Measurements from ENCODE around the gene GSTO2.

Gene GSTO2

GRCh38 chr10:104350127-104350635 is 81.2 kb downstream of the GSTO2 start:
- TF ChIP-seq CTCF (IDR thresholded peaks at IDR 0.05; ENCODE audit: low read depth, low read length, poor library complexity, severe bottlenecking) = peak; percentile 68
- TF ChIP-seq EZH2phosphoT487 (IDR thresholded peaks at IDR 0.05; ENCODE audit: borderline replicate concordance, low read length) = no peak
- peaks cover 26% of the 10 kb centered on the region for H3K27me3 ChIP-seq (ENCODE audit: control insufficient read depth, low read length)
- peak overlapping the region; percentile 65 for H3K4me2 ChIP-seq (ENCODE audit: low read length)
- H3K27ac ChIP-seq (ENCODE audit: low read depth, low read length) = peak overlapping the region; percentile 7; the same call in 1 of the 2 replicates
- H3K9me2 ChIP-seq (replicated peaks; ENCODE audit: control insufficient read depth, low read length) = no peaks in the 10 kb centered on the region
- peaks cover 54% of the 10 kb centered on the region for H3K4me1 ChIP-seq (ENCODE audit: control insufficient read depth, low read length)
- no peaks in the 10 kb centered on the region for H4K20me1 ChIP-seq (ENCODE audit: control insufficient read depth, insufficient read depth, low read depth, low read length)
- no peaks in the 10 kb centered on the region for H3K36me3 ChIP-seq (ENCODE audit: control insufficient read depth, low read length)
- no peaks in the 10 kb centered on the region for H3K79me2 ChIP-seq (ENCODE audit: control insufficient read depth, low read length)
- H3K9me3 ChIP-seq (ENCODE audit: control insufficient read depth, insufficient read depth, low read length) = no peaks in the 10 kb centered on the region
- peak overlapping the region; percentile 59 for H3K4me3 ChIP-seq (ENCODE audit: low read length)
- peaks cover 3% of the 10 kb centered on the region; the same call in 1 of the 2 replicates for H3F3A ChIP-seq (ENCODE audit: control insufficient read depth, insufficient read depth)

- H4K20me1 ChIP-seq (ENCODE audit: control insufficient read depth, insufficient read depth, low read depth, low read length) = no peaks in the 10 kb centered on the region
- no peaks in the 10 kb centered on the region for H3K36me3 ChIP-seq (ENCODE audit: control insufficient read depth, low read length)
- no peak for TF ChIP-seq CTCF (IDR thresholded peaks at IDR 0.05; ENCODE audit: low read depth, low read length, poor library complexity, severe bottlenecking)
- no peak for TF ChIP-seq EZH2phosphoT487 (IDR thresholded peaks at IDR 0.05; ENCODE audit: borderline replicate concordance, low read length)
- peaks cover 3% of the 10 kb centered on the region; the same call in 1 of the 2 replicates for H3F3A ChIP-seq (ENCODE audit: control insufficient read depth, insufficient read depth)
- H3K9me3 ChIP-seq (ENCODE audit: control insufficient read depth, insufficient read depth, low read length) = no peaks in the 10 kb centered on the region
- no peak overlapping the region for H3K27ac ChIP-seq (ENCODE audit: low read depth, low read length)
- no peaks in the 10 kb centered on the region for H3K79me2 ChIP-seq (ENCODE audit: control insufficient read depth, low read length)
- no peaks in the 10 kb centered on the region for H3K9me2 ChIP-seq (replicated peaks; ENCODE audit: control insufficient read depth, low read length)
- no peak overlapping the region for H3K4me2 ChIP-seq (ENCODE audit: low read length)
- peaks cover 26% of the 10 kb centered on the region for H3K27me3 ChIP-seq (ENCODE audit: control insufficient read depth, low read length)
- H3K4me1 ChIP-seq (ENCODE audit: control insufficient read depth, low read length) = peaks cover 49% of the 10 kb centered on the region
- no peak overlapping the region for H3K4me3 ChIP-seq (ENCODE audit: low read length)
Observed at GRCh38 chr10:104351061-104351702, 82.2 kb downstream of the GSTO2 start.

DNA sequence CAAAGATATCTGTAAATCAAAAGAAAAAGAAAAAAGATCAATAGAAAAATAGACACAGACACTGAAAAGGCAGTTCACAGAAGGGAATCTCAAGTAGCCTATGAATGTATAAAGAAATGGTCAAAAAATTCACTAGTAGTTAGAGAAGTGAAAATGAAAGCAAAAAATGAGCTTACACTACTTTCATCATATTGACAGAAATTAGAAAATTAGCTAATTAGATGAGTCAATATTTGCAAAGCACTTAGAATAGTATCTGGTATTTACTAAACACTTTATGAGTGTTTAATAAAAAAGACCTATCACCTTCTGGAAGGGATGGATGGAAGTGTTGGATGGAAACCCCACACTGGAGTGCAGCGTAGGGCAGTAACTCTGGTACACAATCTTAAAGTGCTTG is 82.9 kb downstream of the GSTO2 start:
- TF ChIP-seq CTCF (IDR thresholded peaks at IDR 0.05; ENCODE audit: low read depth, low read length, poor library complexity, severe bottlenecking) (no peak), EZH2phosphoT487 (IDR thresholded peaks at IDR 0.05; ENCODE audit: borderline replicate concordance, low read length) (no peak)
- H3K36me3 ChIP-seq (ENCODE audit: control insufficient read depth, low read length) = no peaks in the 10 kb centered on the region
- no peaks in the 10 kb centered on the region for H3K9me3 ChIP-seq (ENCODE audit: control insufficient read depth, insufficient read depth, low read length)
- peak overlapping the region; percentile 20; the same call in 1 of the 2 replicates for H3K4me2 ChIP-seq (ENCODE audit: low read length)
- H4K20me1 ChIP-seq (ENCODE audit: control insufficient read depth, insufficient read depth, low read depth, low read length) = no peaks in the 10 kb centered on the region
- no peaks in the 10 kb centered on the region for H3K79me2 ChIP-seq (ENCODE audit: control insufficient read depth, low read length)
- peaks cover 47% of the 10 kb centered on the region for H3K4me1 ChIP-seq (ENCODE audit: control insufficient read depth, low read length)
- no peak overlapping the region for H3K4me3 ChIP-seq (ENCODE audit: low read length)
- H3K9me2 ChIP-seq (replicated peaks; ENCODE audit: control insufficient read depth, low read length) = no peaks in the 10 kb centered on the region
- peaks cover 3% of the 10 kb centered on the region; the same call in 1 of the 2 replicates for H3F3A ChIP-seq (ENCODE audit: control insufficient read depth, insufficient read depth)
- peaks cover 26% of the 10 kb centered on the region for H3K27me3 ChIP-seq (ENCODE audit: control insufficient read depth, low read length)
- H3K27ac ChIP-seq (ENCODE audit: low read depth, low read length) = no peak overlapping the region

Measured in DOHH2 (cell line).